H1 (cell line): ENCODE results near the gene PPBP. TPM values are rescaled to one million over a fixed set of nuclear protein-coding genes. Genes with fewer than 3 reads are reported as not detected.

Experiments
- CTCF ChIA-PET: fragments of 300-600 bp; sonication (Branson Sonifier 250); formaldehyde crosslinking; loops from one replicate; lab custom pipeline; 2021; ENCODE audit not compliant: partially characterized antibody; lab: Charles Lee
- POLR2A ChIA-PET: fragments of 300-600 bp; sonication (Branson Sonifier 250); formaldehyde crosslinking; loops from one replicate; lab custom pipeline; 2021; ENCODE audit warnings: inconsistent platforms; ENCODE audit not compliant: partially characterized antibody; lab: Charles Lee
- DNase-seq, 2 experiments: peaks; one replicate each; pipeline versions ENCODE4 v3.0.0 to v3.0.0-alpha.2; 2010 to 2022; ENCODE audit warnings: low spot score in 2 of 2, low read depth in 1 of 2, mixed read lengths in 1 of 2
- FAIRE-seq: peaks from 2 replicates; lab custom pipeline; 2011; peaks lifted over from hg19 to GRCh38; lab: Jason Lieb, UNC
- H2AFZ ChIP-seq: 2 replicates; pipeline ENCODE4 v1.8.1; 2012; ENCODE audit warnings: low read length, inconsistent platforms
- H2AK5ac ChIP-seq: 2 replicates; pipeline ENCODE4 v1.6.1; 2013; ENCODE audit warnings: low read depth, low read length
- H2BK120ac ChIP-seq: replicated peaks from 2 replicates; pipeline ENCODE3; 2013; ENCODE audit warnings: low read depth, low read length, inconsistent platforms
- H2BK12ac ChIP-seq: 2 replicates; pipeline ENCODE4 v1.6.1; 2013; ENCODE audit warnings: low read depth, low read length
- H2BK15ac ChIP-seq: 2 replicates; pipeline ENCODE4 v1.6.1; 2013; ENCODE audit warnings: low read length
- H2BK20ac ChIP-seq: 2 replicates; pipeline ENCODE4 v1.6.1; 2013; ENCODE audit warnings: low read length
- H2BK5ac ChIP-seq: 2 replicates; pipeline ENCODE4 v1.6.1; 2013; ENCODE audit warnings: low read depth, low read length
- H3K14ac ChIP-seq: 2 replicates; pipeline ENCODE4 v1.6.1; 2013; ENCODE audit warnings: inconsistent platforms; ENCODE audit not compliant: insufficient read length
- H3K18ac ChIP-seq: 2 replicates; pipeline ENCODE4 v1.6.1; 2013; ENCODE audit warnings: low read length; ENCODE audit errors: extremely low read depth
- H3K23ac ChIP-seq: 2 replicates; pipeline ENCODE4 v1.6.1; 2013; ENCODE audit warnings: inconsistent platforms; ENCODE audit not compliant: insufficient read length
- H3K23me2 ChIP-seq: 2 replicates; pipeline ENCODE4 v1.6.1; 2013; ENCODE audit warnings: low read depth, low read length
- H3K27ac ChIP-seq: 2 replicates; pipeline ENCODE4 v1.6.1; 2011; ENCODE audit warnings: low read depth, low read length, inconsistent platforms
- H3K27me3 ChIP-seq, 4 experiments: replicated peaks in 1 of 4; 1 replicate in 1 of 4; 2 replicates in 3 of 4; pipeline versions ENCODE4 v1.6.1 to v1.8.1; 2011 to 2013; ENCODE audit warnings: low read length in 3 of 4, mild to moderate bottlenecking in 3 of 4, inconsistent platforms in 2 of 4, mixed read lengths in 2 of 4, moderate library complexity in 1 of 4; ENCODE audit not compliant: control insufficient read depth in 3 of 4, insufficient read depth in 3 of 4; ENCODE audit errors: extremely low read depth in 1 of 4
- H3K36me3 ChIP-seq, 4 experiments: 2 replicates each; pipeline versions ENCODE4 v1.6.1 to v1.8.1; 2011 to 2013; ENCODE audit warnings: mild to moderate bottlenecking in 4 of 4, low read length in 3 of 4, moderate library complexity in 2 of 4, control low read depth in 1 of 4, inconsistent platforms in 1 of 4; ENCODE audit not compliant: insufficient read depth in 4 of 4, control insufficient read depth in 2 of 4
- H3K4ac ChIP-seq: replicated peaks from 2 replicates; pipeline ENCODE3; 2013; ENCODE audit warnings: low read length, low read depth, mixed read lengths, inconsistent platforms; ENCODE audit not compliant: insufficient read length
- H3K4me1 ChIP-seq, 4 experiments: replicated peaks in 1 of 4; 1 replicate in 1 of 4; 2 replicates in 3 of 4; pipeline versions ENCODE4 v1.6.1 to v1.8.1; 2011 to 2013; ENCODE audit warnings: low read length in 3 of 4, inconsistent platforms in 2 of 4, mixed read lengths in 1 of 4; ENCODE audit not compliant: insufficient read depth in 4 of 4, control insufficient read depth in 3 of 4
- H3K4me2 ChIP-seq, 2 experiments: 2 replicates each; pipeline versions ENCODE4 v1.6.1 to v1.8.1; 2011 to 2013; ENCODE audit warnings: low read depth in 2 of 2, low read length in 2 of 2, control low read depth in 1 of 2, inconsistent platforms in 1 of 2, mild to moderate bottlenecking in 1 of 2; ENCODE audit not compliant: insufficient read depth in 1 of 2
- H3K4me3 ChIP-seq, 4 experiments: fragments of 200-600, 300-600 bp in 1 of 4; sonication (generic), shearing (Covaris generic), sonication (Bioruptor Twin) in 1 of 4; 2 replicates each; pipeline versions ENCODE4 v1.5.1 to v1.8.1; 2011 to 2016; ENCODE audit warnings: low read length in 4 of 4, low read depth in 3 of 4, control low read depth in 2 of 4, inconsistent platforms in 2 of 4, mild to moderate bottlenecking in 2 of 4, mixed read lengths in 1 of 4, moderate library complexity in 1 of 4; ENCODE audit not compliant: insufficient read depth in 2 of 4; ENCODE audit errors: extremely low read depth in 1 of 4
- H3K56ac ChIP-seq: replicated peaks from 2 replicates; pipeline ENCODE3; 2013; ENCODE audit warnings: low read depth, mild to moderate bottlenecking, mixed read lengths, low read length, inconsistent platforms; ENCODE audit not compliant: insufficient read length
- H3K79me1 ChIP-seq: 2 replicates; pipeline ENCODE4 v1.6.1; 2013; ENCODE audit warnings: low read depth, low read length, control low read depth
- H3K79me2 ChIP-seq, 2 experiments: 2 replicates each; pipeline versions ENCODE4 v1.6.1 to v1.8.1; 2012 to 2013; ENCODE audit warnings: low read length in 2 of 2, mild to moderate bottlenecking in 2 of 2, inconsistent platforms in 1 of 2; ENCODE audit not compliant: insufficient read depth in 2 of 2, control insufficient read depth in 1 of 2
- H3K9ac ChIP-seq, 4 experiments: replicated peaks in 1 of 4; 1 replicate in 1 of 4; 2 replicates in 3 of 4; pipeline versions ENCODE4 v1.6.1 to v1.8.1; 2011 to 2013; ENCODE audit warnings: low read depth in 3 of 4, low read length in 3 of 4, control low read depth in 2 of 4, mild to moderate bottlenecking in 2 of 4, moderate library complexity in 2 of 4, inconsistent platforms in 1 of 4; ENCODE audit errors: extremely low read depth in 1 of 4
- H3K9me3 ChIP-seq, 2 experiments: 2 replicates each; pipeline versions ENCODE4 v1.6.1 to v1.8.1; 2012 to 2013; ENCODE audit warnings: mild to moderate bottlenecking in 2 of 2, moderate library complexity in 2 of 2, control low read depth in 1 of 2, inconsistent platforms in 1 of 2, low read depth in 1 of 2, low read length in 1 of 2, mixed read lengths in 1 of 2; ENCODE audit not compliant: insufficient read depth in 2 of 2
- H4K20me1 ChIP-seq, 2 experiments: replicated peaks in 1 of 2; 2 replicates each; pipeline versions ENCODE3 to v1.8.1; 2011 to 2013; ENCODE audit warnings: inconsistent platforms in 2 of 2, low read length in 2 of 2, mild to moderate bottlenecking in 1 of 2; ENCODE audit not compliant: insufficient read depth in 2 of 2, control insufficient read depth in 1 of 2
- H4K5ac ChIP-seq: 2 replicates; pipeline ENCODE4 v1.6.1; 2013; ENCODE audit warnings: low read length, low read depth, mixed read lengths, inconsistent platforms; ENCODE audit not compliant: insufficient read length
- H4K8ac ChIP-seq: 2 replicates; pipeline ENCODE4 v1.8.0; 2013; ENCODE audit warnings: mild to moderate bottlenecking, moderate library complexity, low read length, inconsistent platforms; ENCODE audit not compliant: insufficient read depth; ENCODE audit errors: extremely low read depth
- H4K91ac ChIP-seq: replicated peaks from 2 replicates; pipeline ENCODE3; 2013; ENCODE audit warnings: low read length, mixed read lengths, inconsistent platforms; ENCODE audit not compliant: insufficient read length
- KDM4A ChIP-seq: IDR thresholded peaks from one replicate; pipeline ENCODE4 v1.7.1; 2012; ENCODE audit warnings: low read depth, mild to moderate bottlenecking, moderate library complexity, low read length, inconsistent platforms; ENCODE audit not compliant: severe bottlenecking
- RNF2 ChIP-seq: fragments of 200-900, 300-1000 bp; sonication (generic); IDR thresholded peaks from 2 replicates; pipeline ENCODE4 v1.7.1; 2016; ENCODE audit warnings: borderline replicate concordance, low read depth, mild to moderate bottlenecking, antibody characterized with exemption, low read length; ENCODE audit not compliant: poor library complexity, severe bottlenecking; ENCODE audit errors: missing control alignments
- TAF7 ChIP-seq: optimal IDR thresholded peaks from 2 replicates; pipeline ENCODE3; 2011; ENCODE audit warnings: low read depth, mild to moderate bottlenecking, inconsistent platforms, low read length, moderate library complexity, borderline replicate concordance
- WGBS, 2 experiments: shearing (Covaris generic) in 1 of 2; methylation state at CpG; one replicate each; pipeline versions ENCODE4 v1.1.6 to v1.1.7; 2013 to 2015; ENCODE audit warnings: low lambda C conversion rate in 2 of 2, mixed read lengths in 2 of 2, inconsistent platforms in 1 of 2, low coverage in 1 of 2, missing lambda C conversion rate in 1 of 2; ENCODE audit not compliant: insufficient replicate concordance in 2 of 2, insufficient coverage in 1 of 2, insufficient read length in 1 of 2; ENCODE audit errors: extremely low coverage in 1 of 2, missing lambda C conversion rate in 1 of 2; 5-methylcytosine and 5-hydroxymethylcytosine counted together
- polyA plus RNA-seq, 7 experiments: library from polyadenylated mRNA; depleted of rRNA in 3 of 7; stranded (reverse) in 5 of 7; unstranded in 2 of 7; fragments of >200 nt in 5 of 7; fragments of 200-250 nt in 2 of 7; gene quantifications; 1 replicate in 5 of 7; 2 replicates in 1 of 7; 4 replicates in 1 of 7; pipeline versions ENCODE4 v1.2.1 to v1.2.3, GENCODE V29; 2011 to 2013; ENCODE audit warnings: missing spikeins in 2 of 7, mixed read lengths in 2 of 7
- total RNA-seq: library from RNA; stranded (reverse); fragmentation: NEBNext Ultra II Directional; extraction: Animal tissue kit (Norgen Biotek cat#: 25700); gene quantifications from 2 replicates; pipeline ENCODE4 v1.2.1, GENCODE V29; 2021

Gene PPBP
- total and polyA plus RNA-seq, 2 of the 8 experiments (the other 6 are each of a cell fraction or from before 2014, with no cell fraction given): 0.18 to 0.43 TPM

- ChIA-PET POLR2A (interaction anchor here (1.3 kb wide), 2 partner anchors 8 to 40 kb away, joined by 3 read pairs; no protein-coding TSS in a partner anchor), CTCF (interaction anchor here (1.0 to 1.9 kb wide), 4 partner anchors 20 to 214 kb away, joined by 4 to 9 read pairs (median 5); no protein-coding TSS in a partner anchor)
- peaks cover 2 to 10% (median 5%) of the 10 kb centered on the region in 4 experiments for H3K4me1 ChIP-seq
- peak in 1 of 2 experiments; percentile 66 for DNase-seq
- H4K5ac ChIP-seq: no peak overlapping the region
- no peak overlapping the region for H2BK5ac ChIP-seq
- H4K20me1 ChIP-seq: peaks cover 0 to 1% of the 10 kb centered on the region in 2 experiments
- H2BK15ac ChIP-seq: no peak overlapping the region
- no peaks in the 10 kb centered on the region for H3K36me3 ChIP-seq
- no peaks in the 10 kb centered on the region for H3K79me1 ChIP-seq
- H3K23ac ChIP-seq: no peak overlapping the region
- no peak overlapping the region for H2BK12ac ChIP-seq
- H3K18ac ChIP-seq: no peak overlapping the region
- H3K27ac ChIP-seq: no peak overlapping the region
- no peak overlapping the region for H2BK120ac ChIP-seq
- H2BK20ac ChIP-seq: no peak overlapping the region
- no peak overlapping the region for H4K8ac ChIP-seq
- peak overlapping the region; percentile 72 to 93 for H3K4me2 ChIP-seq
- no peak overlapping the region for H3K56ac ChIP-seq
- H3K27me3 ChIP-seq: peaks cover 53 to 87% (median 72%) of the 10 kb centered on the region in 4 experiments
- H3K9me3 ChIP-seq: no peaks in the 10 kb centered on the region
- H3K9ac ChIP-seq: no peak overlapping the region
- no peak overlapping the region for H3K4ac ChIP-seq
- H3K79me2 ChIP-seq: no peaks in the 10 kb centered on the region
- 5% methylated on average over 36 of the region's 49 CpGs; no CpG with 5 or more reads in 1 of the 2 experiments for WGBS, 2 experiments
- H3K14ac ChIP-seq: no peak overlapping the region
- H4K91ac ChIP-seq: no peak overlapping the region
- H3K23me2 ChIP-seq: peaks cover 2% of the 10 kb centered on the region; the same call in 1 of the 2 replicates
- H2AK5ac ChIP-seq: no peak overlapping the region
- FAIRE-seq: no peak
- H2AFZ ChIP-seq: no peak overlapping the region
- H3K4me3 ChIP-seq: peak overlapping the region; percentile 26 to 63 (median 30); a peak in 7 of 8 replicates
- TF ChIP-seq TAF7 (no peak), RNF2 (peak; percentile 34), KDM4A (peak; percentile 42)
Measured at GRCh38 chr4:73944061-73944875, 43.7 kb downstream of the PPBP start.
